A549 (cell line): ENCODE results near the gene NR1H4. TPM values are rescaled to one million over a fixed set of nuclear protein-coding genes. Genes with fewer than 3 reads are reported as not detected.

ENCODE experiments used
- ATAC-seq, 2 experiments: fragments of 200-7000 bp in 1 of 2; fragments of >200 bp in 1 of 2; cut with Nextera tagmentation in 1 of 2; cut with Tn5 transposase in 1 of 2; 3 replicates each; pipeline versions ENCODE4 v1.8.0 to v1.9.1; 2018 to 2020; ENCODE audit warnings: mild to moderate bottlenecking in 1 of 2, moderate library complexity in 1 of 2
- CTCF ChIA-PET: fragments of 300-600 bp; sonication (Branson Sonifier 250); formaldehyde crosslinking; extraction: SDS; loops from one replicate; lab custom pipeline; 2021; ENCODE audit warnings: antibody characterized with exemption, inconsistent platforms; lab: Yijun Ruan, JAX
- POLR2A ChIA-PET: fragments of 350-600 bp; formaldehyde crosslinking; extraction: SDS; loops from one replicate; lab custom pipeline; 2021; ENCODE audit warnings: antibody characterized with exemption, inconsistent platforms; lab: Yijun Ruan, JAX
- DNase-seq, 2 experiments: peaks; one replicate each; pipeline versions ENCODE4 v3.0.0 to v3.0.0-alpha.2; 2011 to 2016; ENCODE audit warnings: low read depth in 1 of 2, low spot score in 1 of 2
- FAIRE-seq: peaks from 2 replicates; lab custom pipeline; 2011; peaks lifted over from hg19 to GRCh38; lab: Jason Lieb, UNC
- H3K27ac ChIP-seq, 2 experiments: fragments of >200 bp; sonication (Bioruptor Twin); formaldehyde crosslinking; 3 replicates each; pipeline ENCODE4 v1.5.1; 2016 to 2017
- H3K4me1 ChIP-seq: fragments of >200 bp; sonication (Bioruptor Twin); formaldehyde crosslinking; 3 replicates; pipeline ENCODE4 v1.6.1; 2016
- H3K4me2 ChIP-seq: fragments of >200 bp; sonication (Bioruptor Twin); formaldehyde crosslinking; 3 replicates; pipeline ENCODE4 v1.6.1; 2016
- H3K4me3 ChIP-seq: fragments of >200 bp; sonication (Bioruptor Twin); formaldehyde crosslinking; 3 replicates; pipeline ENCODE4 v1.5.1; 2016
- H3K9me3 ChIP-seq: fragments of >200 bp; sonication (Bioruptor Twin); formaldehyde crosslinking; 3 replicates; pipeline ENCODE4 v1.6.1; 2016
- BHLHE40 ChIP-seq: IDR thresholded peaks from 2 replicates; pipeline ENCODE4 v1.6.1; 2012; ENCODE audit warnings: low read depth, low read length, inconsistent platforms
- CEBPB ChIP-seq, 2 experiments: fragments of >200 bp in 1 of 2; sonication (Bioruptor Twin) in 1 of 2; formaldehyde crosslinking in 1 of 2; IDR thresholded peaks; 2 replicates each; pipeline ENCODE4 v1.6.1; 2012 to 2016
- CHD2 ChIP-seq: fragments of 150-350 bp; IDR thresholded peaks from 2 replicates; pipeline ENCODE4 v1.6.1; 2014; ENCODE audit warnings: low read length; ENCODE audit not compliant: partially characterized antibody
- EP300 ChIP-seq, 2 experiments: fragments of >200 bp; sonication (Bioruptor Twin); formaldehyde crosslinking; IDR thresholded peaks; 2 replicates in 1 of 2; 3 replicates in 1 of 2; pipeline ENCODE4 v1.6.1; 2016 to 2017
- FOXS1 ChIP-seq: fragments of 250-450 bp; sonication (Bioruptor Pico); IDR thresholded peaks from 2 replicates; pipeline ENCODE4 v1.5.0; 2020; ENCODE audit warnings: mild to moderate bottlenecking, moderate library complexity
- GATA3 ChIP-seq: IDR thresholded peaks from 2 replicates; pipeline ENCODE4 v1.6.1; 2012; ENCODE audit warnings: borderline replicate concordance
- HDAC2 ChIP-seq: fragments of 200-600 bp; sonication (generic); IDR thresholded peaks from 2 replicates; pipeline ENCODE4 v1.6.1; 2016
- HMGXB4 ChIP-seq: fragments of 250-450 bp; sonication (Bioruptor Pico); IDR thresholded peaks from 2 replicates; pipeline ENCODE4 v1.5.0; 2021; ENCODE audit warnings: mild to moderate bottlenecking, moderate library complexity, borderline replicate concordance
- HOXB5 ChIP-seq: fragments of 250-450 bp; sonication (Bioruptor Pico); IDR thresholded peaks from 2 replicates; pipeline ENCODE4 v1.5.0; 2020; ENCODE audit warnings: mild to moderate bottlenecking, moderate library complexity
- JUN ChIP-seq, 2 experiments: fragments of >200 bp; sonication (Bioruptor Twin); formaldehyde crosslinking; IDR thresholded peaks; 2 replicates in 1 of 2; 3 replicates in 1 of 2; pipeline ENCODE4 v1.6.1; 2016 to 2017
- JUNB ChIP-seq: fragments of >200 bp; sonication (Bioruptor Twin); formaldehyde crosslinking; IDR thresholded peaks from 2 replicates; pipeline ENCODE4 v1.6.1; 2016
- MAFK ChIP-seq: fragments of 450-650 bp; IDR thresholded peaks from 2 replicates; pipeline ENCODE4 v1.6.1; 2014; ENCODE audit not compliant: partially characterized antibody
- MAX ChIP-seq: IDR thresholded peaks from 2 replicates; pipeline ENCODE4 v1.6.1; 2012
- MYC ChIP-seq: IDR thresholded peaks from 2 replicates; pipeline ENCODE4 v1.6.1; 2012; ENCODE audit warnings: mild to moderate bottlenecking, inconsistent platforms, low read length, improper control_type of control experiment, borderline replicate concordance
- NPAS2 ChIP-seq: fragments of 250-450 bp; sonication (Bioruptor Pico); IDR thresholded peaks from 2 replicates; pipeline ENCODE4 v1.8.0; 2022; ENCODE audit warnings: mild to moderate bottlenecking, moderate library complexity, borderline replicate concordance
- PBX3 ChIP-seq: IDR thresholded peaks from 2 replicates; pipeline ENCODE4 v1.6.1; 2012
- POLR2A ChIP-seq: IDR thresholded peaks from 2 replicates; pipeline ENCODE4 v1.6.1; 2012; ENCODE audit warnings: mild to moderate bottlenecking, low read length
- POLR2AphosphoS2 ChIP-seq: conservative IDR thresholded peaks from 2 replicates; pipeline ENCODE4 v1.6.1; 2012; ENCODE audit warnings: low read length, improper control_type of control experiment, inconsistent platforms
- RCOR1 ChIP-seq: fragments of 150-350 bp; IDR thresholded peaks from 2 replicates; pipeline ENCODE4 v1.6.1; 2014; ENCODE audit warnings: antibody characterized with exemption, low read length, low read depth
- SREBF2 ChIP-seq: fragments of 450-650 bp; IDR thresholded peaks from 2 replicates; pipeline ENCODE4 v1.6.1; 2014; ENCODE audit warnings: mild to moderate bottlenecking, moderate library complexity
- ZFP36 ChIP-seq: fragments of 450-650 bp; IDR thresholded peaks from 2 replicates; pipeline ENCODE4 v1.6.1; 2014; ENCODE audit warnings: borderline replicate concordance; ENCODE audit not compliant: partially characterized antibody
- ZNF302 ChIP-seq: fragments of 250-450 bp; sonication (Bioruptor Pico); IDR thresholded peaks from 2 replicates; pipeline ENCODE4 v1.9.0; 2021; ENCODE audit warnings: inconsistent platforms, mild to moderate bottlenecking, moderate library complexity
- ZSCAN20 ChIP-seq: fragments of 250-450 bp; sonication (Bioruptor Pico); IDR thresholded peaks from 2 replicates; pipeline ENCODE4 v1.8.0; 2022; ENCODE audit warnings: mild to moderate bottlenecking, moderate library complexity
- WGBS: methylation state at CpG from one replicate; pipeline ENCODE4 v1.1.6; 2017; ENCODE audit errors: missing lambda C conversion rate; 5-methylcytosine and 5-hydroxymethylcytosine counted together
- polyA plus RNA-seq, 4 experiments: library from polyadenylated mRNA; depleted of rRNA in 3 of 4; stranded (reverse); fragments of >200 nt; fragmentation: RNase III in 1 of 4; extraction: RNeasy Plus Mini Kit Qiagen cat#74134 plus additional on column Dnase treatment in 1 of 4; gene quantifications; 2 replicates in 3 of 4; 3 replicates in 1 of 4; pipeline ENCODE4 v1.2.3, GENCODE V29; 2011 to 2017
- TF ChIP-seq, protein P1 (sequence below): fragments of 450-650 bp; IDR thresholded peaks from 2 replicates; pipeline ENCODE4 v1.6.1; 2014; ENCODE audit warnings: antibody characterized with exemption

The NR1H4 gene
- polyA plus RNA-seq, 2 of the 4 experiments (the other 2 are of a cell fraction): 0.40 to 1.4 TPM

DNA sequence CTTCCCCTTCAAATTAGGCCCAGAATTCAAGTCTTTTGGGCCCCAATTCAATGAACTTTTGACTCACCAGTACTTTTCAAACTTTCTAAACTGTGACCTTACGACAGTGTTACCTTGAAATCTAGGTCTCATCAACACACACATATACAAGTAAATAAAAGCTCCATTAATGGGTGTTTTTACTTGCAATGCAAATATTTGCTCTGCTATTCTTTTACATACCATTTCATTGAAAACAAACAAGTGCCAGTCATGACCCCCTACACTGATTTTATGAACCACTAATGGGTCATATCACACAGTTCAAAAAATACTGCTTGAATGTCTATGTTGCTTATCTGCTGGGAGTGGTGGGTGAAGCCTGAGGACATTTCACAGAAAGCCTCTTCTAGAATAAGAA, 9.1 kb upstream of the NR1H4 start:
- 39% methylated on average over 1 of the region's 1 CpG for WGBS
- FAIRE-seq (no peak), DNase-seq (no peak), ATAC-seq (peak in 1 of 2 experiments; percentile 36; a peak in 2 of 6 replicates)
- Histone ChIP-seq H3K9me3 (no peaks in the 10 kb centered on the region), H3K4me1 (0 out of 3 replicates have a peak, but pooled peaks cover 3% of the 10 kb centered on the region), H3K4me2 (no peak overlapping the region), H3K4me3 (no peak overlapping the region), H3K27ac (no peak overlapping the region)
- POLR2A ChIA-PET: no interaction called here
- CTCF ChIA-PET: no interaction called here
- TF ChIP-seq JUN (IDR thresholded peaks at IDR 0.05) (no peak), FOXS1 (CRISPR knock-in tag) (no peak), JUNB (no peak), MAX (no peak), BHLHE40 (no peak), MAFK (no peak), GATA3 (no peak), POLR2A (no peak), ZNF302 (CRISPR knock-in tag) (no peak), RCOR1 (no peak), HMGXB4 (no peak), ZFP36 (no peak), CHD2 (no peak), MYC (no peak), NPAS2 (CRISPR knock-in tag) (no peak)
- TF ChIP-seq, protein P1, sequence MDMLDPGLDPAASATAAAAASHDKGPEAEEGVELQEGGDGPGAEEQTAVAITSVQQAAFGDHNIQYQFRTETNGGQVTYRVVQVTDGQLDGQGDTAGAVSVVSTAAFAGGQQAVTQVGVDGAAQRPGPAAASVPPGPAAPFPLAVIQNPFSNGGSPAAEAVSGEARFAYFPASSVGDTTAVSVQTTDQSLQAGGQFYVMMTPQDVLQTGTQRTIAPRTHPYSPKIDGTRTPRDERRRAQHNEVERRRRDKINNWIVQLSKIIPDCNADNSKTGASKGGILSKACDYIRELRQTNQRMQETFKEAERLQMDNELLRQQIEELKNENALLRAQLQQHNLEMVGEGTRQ: no peak

DNA sequence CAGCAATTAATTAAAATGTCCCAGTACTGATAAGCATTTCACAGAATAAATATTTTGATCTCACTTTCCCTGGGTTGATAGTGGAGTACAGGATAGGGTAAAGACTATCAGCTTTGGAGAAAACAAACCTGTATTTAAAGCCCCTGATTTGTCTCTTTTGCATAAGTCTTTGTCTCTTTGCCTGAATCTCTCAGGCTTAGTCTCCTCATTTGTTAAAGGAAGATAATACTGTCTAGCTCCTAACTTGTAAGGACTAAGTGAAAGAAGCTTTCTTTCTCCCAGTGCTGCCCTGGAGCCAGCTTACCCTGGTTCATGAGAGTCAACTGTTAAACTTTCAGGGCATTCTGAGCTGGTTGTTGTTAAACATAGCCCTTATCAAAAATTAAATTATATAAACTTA, 5.5 kb upstream of the NR1H4 start:
- ChIA-PET POLR2A (no interaction called here), CTCF (no interaction called here)
- TF ChIP-seq JUN (IDR thresholded peaks at IDR 0.05) (no peak), HOXB5 (CRISPR knock-in tag) (no peak), ZFP36 (no peak), SREBF2 (no peak), FOXS1 (CRISPR knock-in tag) (no peak), ZSCAN20 (CRISPR knock-in tag) (no peak), CEBPB (IDR thresholded peaks at IDR 0.05) (no peak), HDAC2 (no peak), PBX3 (no peak), POLR2AphosphoS2 (no peak), MAX (no peak), EP300 (IDR thresholded peaks at IDR 0.05) (no peak)
- TF ChIP-seq, protein P1: no peak
- H3K4me2 ChIP-seq: no peak overlapping the region
- no peak overlapping the region for H3K27ac ChIP-seq
- H3K4me1 ChIP-seq: peaks cover 8% of the 10 kb centered on the region
- no peak for ATAC-seq
- H3K9me3 ChIP-seq: no peaks in the 10 kb centered on the region
- no peak for DNase-seq
- no peak overlapping the region for H3K4me3 ChIP-seq
- no peak for FAIRE-seq
